SK-N-MC (cell line): Measurements from ENCODE around the gene KCNH1.

Experiments
- EZH2 ChIP-seq: fragments of 200-600 bp; sonication (generic); IDR thresholded peaks from one replicate; pipeline ENCODE4 v1.6.1; 2017; ENCODE audit warnings: antibody characterized with exemption
- FOXP2 ChIP-seq: optimal IDR thresholded peaks from 2 replicates; pipeline ENCODE3; 2011; ENCODE audit warnings: mild to moderate bottlenecking, moderate library complexity; ENCODE audit not compliant: insufficient read depth; ENCODE audit errors: extremely low read length, control extremely low read depth
- POLR2AphosphoS5 ChIP-seq: IDR thresholded peaks from 2 replicates; pipeline ENCODE4 v1.6.1; 2012; ENCODE audit warnings: mild to moderate bottlenecking, low read depth, low read length, borderline replicate concordance

- TF ChIP-seq EZH2 (no peak), POLR2AphosphoS5 (no peak), FOXP2 (no peak)
Measured at GRCh38 chr1:210674151-210674550, 459.8 kb downstream of the KCNH1 start.
